Retinal pigment epithelial cell (primary cell): ENCODE measurements around the gene RPUSD2.
A peak's percentile ranks its signal among the peaks of the same experiment; 100 is the strongest.

Source experiments
- DNase-seq: peaks from one replicate; pipeline ENCODE4 v3.0.0-alpha.2; 2010; ENCODE audit warnings: low read depth
- H3K4me3 ChIP-seq: 2 replicates; pipeline ENCODE4 v1.5.1; 2011; ENCODE audit warnings: mild to moderate bottlenecking, low read length, control low read depth, moderate library complexity
- CTCF ChIP-seq: conservative IDR thresholded peaks from 2 replicates; pipeline ENCODE4 v1.5.1; 2011; ENCODE audit warnings: low read depth, low read length, control low read depth, inconsistent platforms

RPUSD2 gene

GRCh38 chr15:40554161-40554525 lies 15.0 kb upstream of the RPUSD2 start:
- no peak overlapping the region for H3K4me3 ChIP-seq
- TF ChIP-seq CTCF = no peak
- no peak for DNase-seq

- no peak overlapping the region for H3K4me3 ChIP-seq
- DNase-seq = no peak
- no peak for TF ChIP-seq CTCF
Measured at GRCh38 chr15:40555876-40556275, 13.2 kb upstream of the RPUSD2 start.

GRCh38 chr15:40558952-40559742 lies 10.0 kb upstream of the RPUSD2 start:
- no peak overlapping the region for H3K4me3 ChIP-seq
- no peak for DNase-seq
- no peak for TF ChIP-seq CTCF

- no peak for TF ChIP-seq CTCF
- no peak overlapping the region for H3K4me3 ChIP-seq
Measured at GRCh38 chr15:40562691-40563090, 6.4 kb upstream of the RPUSD2 start.

GRCh38 chr15:40563426-40563825 lies 5.7 kb upstream of the RPUSD2 start:
- H3K4me3 ChIP-seq = no peak overlapping the region
- DNase-seq = no peak

More at GRCh38 chr15:40562691-40563090, 6.4 kb upstream of the RPUSD2 start:
- no peak for DNase-seq

GRCh38 chr15:40564591-40565332 lies 4.3 kb upstream of the RPUSD2 start, which contains the start of gene CCDC32:
TSS of gene CCDC32 (minus strand) at chr15:40565042. CDS start at chr15:40563015, 2,027 bp downstream.
- TF ChIP-seq CTCF = no peak
- DNase-seq = peak; percentile 97
- H3K4me3 ChIP-seq = peak within 1 kb of the TSS; percentile 79

More at GRCh38 chr15:40563426-40563825, 5.7 kb upstream of the RPUSD2 start:
- no peak for TF ChIP-seq CTCF
